ENCODE results near the gene EHBP1L1. TPM values are rescaled to one million over a fixed set of nuclear protein-coding genes. Genes with fewer than 3 reads are reported as not detected.

The EHBP1L1 gene
- total and polyA plus RNA-seq, 2 of the 8 experiments (the other 6 are each of a cell fraction or from before 2014, with no cell fraction given), result 4.3 to 6.6 TPM

- TF ChIP-seq RAD21 (IDR thresholded peaks at IDR 0.05 in 1 of 2, conservative IDR thresholded peaks at IDR 0.05 in 1 of 2; ENCODE audit: low read depth in 2 of 2, low read length in 2 of 2), result no peak
- TF ChIP-seq SP1 (IDR thresholded peaks at IDR 0.05; ENCODE audit: low read depth, low read length), result no peak
- no peak for TF ChIP-seq NRF1 (IDR thresholded peaks at IDR 0.05; ENCODE audit: low read depth, low read length)
- TF ChIP-seq, protein P1, sequence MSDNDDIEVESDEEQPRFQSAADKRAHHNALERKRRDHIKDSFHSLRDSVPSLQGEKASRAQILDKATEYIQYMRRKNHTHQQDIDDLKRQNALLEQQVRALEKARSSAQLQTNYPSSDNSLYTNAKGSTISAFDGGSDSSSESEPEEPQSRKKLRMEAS (IDR thresholded peaks at IDR 0.05), result no peak
- no peak for TF ChIP-seq CREB1 (IDR thresholded peaks at IDR 0.05)
- TF ChIP-seq PHF8 (conservative IDR thresholded peaks at IDR 0.05; ENCODE audit: low read depth, low read length), result no peak
- TF ChIP-seq GABPA (IDR thresholded peaks at IDR 0.05; ENCODE audit: borderline replicate concordance, insufficient read depth, low read length), result no peak
These were observed 60.5 kb downstream of the EHBP1L1 start (continued) for GRCh38 chr11:65636108-65637031.
